Measurements from ENCODE around the gene RAMP1.

- TF ChIP-seq CTCF (IDR thresholded peaks at IDR 0.05): no peak
- no peak for TF ChIP-seq POLR2A (IDR thresholded peaks at IDR 0.05)
Observed at GRCh38 chr2:237869343-237870102, 10.1 kb downstream of the RAMP1 start.
